Trophoblast cell (in vitro differentiated cells and primary cell): ENCODE measurements around the gene RHBDL1.

Source experiments
- DNase-seq, 2 donors: peaks; one replicate each; pipeline ENCODE4 v3.0.0-alpha.2; 2016
- H2AFZ ChIP-seq: 2 replicates; pipeline ENCODE4 v1.6.1; 2013; ENCODE audit warnings: low read length, moderate library complexity, mild to moderate bottlenecking; ENCODE audit not compliant: insufficient read depth, poor library complexity
- H2AK5ac ChIP-seq: 2 replicates; pipeline ENCODE4 v1.6.1; 2013; ENCODE audit warnings: mild to moderate bottlenecking, low read length
- H2BK120ac ChIP-seq: 2 replicates; pipeline ENCODE4 v1.6.1; 2013; ENCODE audit warnings: low read length, mild to moderate bottlenecking, moderate library complexity; ENCODE audit not compliant: insufficient read depth, poor library complexity
- H2BK12ac ChIP-seq: 2 replicates; pipeline ENCODE4 v1.6.1; 2013; ENCODE audit warnings: mild to moderate bottlenecking, low read length, moderate library complexity
- H2BK5ac ChIP-seq: 2 replicates; pipeline ENCODE4 v1.6.1; 2013; ENCODE audit warnings: low read length, low read depth, moderate library complexity, mild to moderate bottlenecking; ENCODE audit not compliant: poor library complexity
- H3K14ac ChIP-seq: 2 replicates; pipeline ENCODE4 v1.6.1; 2013; ENCODE audit warnings: mild to moderate bottlenecking, low read length
- H3K18ac ChIP-seq: 2 replicates; pipeline ENCODE4 v1.6.1; 2013; ENCODE audit warnings: mild to moderate bottlenecking, low read length
- H3K23ac ChIP-seq: 2 replicates; pipeline ENCODE4 v1.6.1; 2013; ENCODE audit warnings: low read length
- H3K27ac ChIP-seq: 2 replicates; pipeline ENCODE4 v1.5.1; 2013; ENCODE audit warnings: low read depth, mild to moderate bottlenecking, inconsistent platforms, low read length, moderate library complexity
- H3K27me3 ChIP-seq: 2 replicates; pipeline ENCODE4 v1.6.1; 2013; ENCODE audit warnings: inconsistent platforms, mild to moderate bottlenecking, low read length, moderate library complexity; ENCODE audit not compliant: insufficient read depth
- H3K36me3 ChIP-seq, 2 experiments: 1 replicate in 1 of 2; 2 replicates in 1 of 2; pipeline ENCODE4 v1.6.1; 2013; ENCODE audit warnings: low read length in 2 of 2, mild to moderate bottlenecking in 2 of 2, moderate library complexity in 1 of 2; ENCODE audit not compliant: insufficient read depth in 2 of 2, control insufficient read depth in 1 of 2
- H3K4ac ChIP-seq: 2 replicates; pipeline ENCODE4 v1.6.1; 2013; ENCODE audit warnings: low read depth, mild to moderate bottlenecking, low read length, moderate library complexity
- H3K4me1 ChIP-seq, 2 experiments: 1 replicate in 1 of 2; 2 replicates in 1 of 2; pipeline ENCODE4 v1.6.1; 2013; ENCODE audit warnings: low read length in 2 of 2, mild to moderate bottlenecking in 2 of 2, moderate library complexity in 1 of 2; ENCODE audit not compliant: insufficient read depth in 2 of 2, control insufficient read depth in 1 of 2
- H3K4me2 ChIP-seq: 2 replicates; pipeline ENCODE4 v1.6.1; 2013; ENCODE audit warnings: inconsistent platforms, mild to moderate bottlenecking, low read length, moderate library complexity
- H3K4me3 ChIP-seq: 2 replicates; pipeline ENCODE4 v1.5.1; 2013; ENCODE audit warnings: mild to moderate bottlenecking, low read depth, low read length, inconsistent platforms
- H3K79me1 ChIP-seq: one replicate; pipeline ENCODE4 v1.6.1; 2013; ENCODE audit warnings: low read length
- H3K79me2 ChIP-seq: 2 replicates; pipeline ENCODE4 v1.6.1; 2013; ENCODE audit warnings: low read length, mild to moderate bottlenecking; ENCODE audit not compliant: control insufficient read depth, insufficient read depth, poor library complexity
- H3K9ac ChIP-seq: 2 replicates; pipeline ENCODE4 v1.6.1; 2013; ENCODE audit warnings: mild to moderate bottlenecking, low read length
- H3K9me3 ChIP-seq: 2 replicates; pipeline ENCODE4 v1.6.1; 2013; ENCODE audit warnings: low read depth, mild to moderate bottlenecking, control low read depth, inconsistent platforms, low read length; ENCODE audit not compliant: insufficient read depth
- H4K12ac ChIP-seq: 2 replicates; pipeline ENCODE4 v1.6.1; 2013; ENCODE audit warnings: low read depth, mild to moderate bottlenecking, low read length, moderate library complexity
- H4K8ac ChIP-seq: 2 replicates; pipeline ENCODE4 v1.6.1; 2013; ENCODE audit warnings: low read depth, mild to moderate bottlenecking, low read length, moderate library complexity
- H4K91ac ChIP-seq: one replicate; pipeline ENCODE4 v1.6.1; 2013; ENCODE audit warnings: low read depth, mild to moderate bottlenecking, low read length, moderate library complexity
- WGBS: extraction: QIAGEN DNeasy Blood & Tissue Kit; methylation state at CpG from one replicate; pipeline ENCODE4 v1.1.7; 2013; ENCODE audit warnings: missing lambda C conversion rate; ENCODE audit not compliant: insufficient read length, insufficient coverage; ENCODE audit errors: extremely low coverage; 5-methylcytosine and 5-hydroxymethylcytosine counted together

The RHBDL1 gene

GRCh38 chr16:659618-660017 is 15.9 kb upstream of the RHBDL1 start:
- H3K27ac ChIP-seq, result no peak overlapping the region
- no peak overlapping the region for H3K4me2 ChIP-seq
- DNase-seq, result no peak
- no peak overlapping the region for H4K8ac ChIP-seq
- H3K4me1 ChIP-seq, result peaks cover 6 to 8% of the 10 kb centered on the region in 2 experiments
- H3K23ac ChIP-seq, result no peak overlapping the region
- H3K9ac ChIP-seq, result no peak overlapping the region
- no peaks in the 10 kb centered on the region for H3K79me2 ChIP-seq
- H3K27me3 ChIP-seq, result no peaks in the 10 kb centered on the region
- H2AFZ ChIP-seq, result no peak overlapping the region
- no peaks in the 10 kb centered on the region for H3K9me3 ChIP-seq
- no peak overlapping the region for H2BK5ac ChIP-seq
- no peaks in the 10 kb centered on the region for H3K79me1 ChIP-seq
- no peak overlapping the region for H3K14ac ChIP-seq
- H3K4me3 ChIP-seq, result no peak overlapping the region
- no peak overlapping the region for H3K18ac ChIP-seq
- no peak overlapping the region for H2AK5ac ChIP-seq
- H2BK120ac ChIP-seq, result no peak overlapping the region
- WGBS, result no CpG with 5 or more reads among the region's 20 CpGs
- no peak overlapping the region for H2BK12ac ChIP-seq
- peaks cover 30 to 51% of the 10 kb centered on the region in 2 experiments for H3K36me3 ChIP-seq
- H3K4ac ChIP-seq, result no peak overlapping the region
- H4K91ac ChIP-seq, result no peak overlapping the region
- no peak overlapping the region for H4K12ac ChIP-seq

DNA sequence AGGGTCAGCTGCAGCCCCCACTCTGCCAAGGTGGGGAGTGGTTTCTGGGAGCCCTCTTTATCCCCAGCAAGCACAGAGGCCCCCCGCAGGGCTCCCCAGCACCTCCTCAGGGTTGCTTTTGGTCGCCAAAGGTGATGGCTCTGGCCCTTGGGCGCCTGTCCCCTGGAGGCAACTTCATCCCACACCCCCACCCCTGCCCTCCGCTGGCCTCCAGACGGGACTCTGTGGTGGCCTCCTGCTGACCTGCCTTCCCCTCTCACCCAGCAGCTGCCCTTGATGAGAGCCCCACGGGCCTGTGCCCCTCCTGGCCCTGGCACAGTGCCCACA is 15.4 kb upstream of the RHBDL1 start:
- no peak overlapping the region for H3K27ac ChIP-seq
- no CpG with 5 or more reads among the region's 6 CpGs for WGBS
- no peak overlapping the region for H3K14ac ChIP-seq
- H3K4ac ChIP-seq, result no peak overlapping the region
- H3K18ac ChIP-seq, result no peak overlapping the region
- no peaks in the 10 kb centered on the region for H3K9me3 ChIP-seq
- H3K9ac ChIP-seq, result no peak overlapping the region
- H3K4me1 ChIP-seq, result peaks cover 6 to 8% of the 10 kb centered on the region in 2 experiments
- H3K4me2 ChIP-seq, result no peak overlapping the region
- no peak overlapping the region for H4K12ac ChIP-seq
- H3K23ac ChIP-seq, result no peak overlapping the region
- no peak overlapping the region for H4K8ac ChIP-seq
- H4K91ac ChIP-seq, result no peak overlapping the region
- H2AK5ac ChIP-seq, result no peak overlapping the region
- H3K36me3 ChIP-seq, result peaks cover 29 to 50% of the 10 kb centered on the region in 2 experiments
- H3K27me3 ChIP-seq, result no peaks in the 10 kb centered on the region
- H3K4me3 ChIP-seq, result no peak overlapping the region
- no peak overlapping the region for H2AFZ ChIP-seq
- no peak overlapping the region for H2BK5ac ChIP-seq
- DNase-seq, result no peak
- no peaks in the 10 kb centered on the region for H3K79me1 ChIP-seq
- no peak overlapping the region for H2BK120ac ChIP-seq
- no peak overlapping the region for H2BK12ac ChIP-seq
- H3K79me2 ChIP-seq, result no peaks in the 10 kb centered on the region

DNA sequence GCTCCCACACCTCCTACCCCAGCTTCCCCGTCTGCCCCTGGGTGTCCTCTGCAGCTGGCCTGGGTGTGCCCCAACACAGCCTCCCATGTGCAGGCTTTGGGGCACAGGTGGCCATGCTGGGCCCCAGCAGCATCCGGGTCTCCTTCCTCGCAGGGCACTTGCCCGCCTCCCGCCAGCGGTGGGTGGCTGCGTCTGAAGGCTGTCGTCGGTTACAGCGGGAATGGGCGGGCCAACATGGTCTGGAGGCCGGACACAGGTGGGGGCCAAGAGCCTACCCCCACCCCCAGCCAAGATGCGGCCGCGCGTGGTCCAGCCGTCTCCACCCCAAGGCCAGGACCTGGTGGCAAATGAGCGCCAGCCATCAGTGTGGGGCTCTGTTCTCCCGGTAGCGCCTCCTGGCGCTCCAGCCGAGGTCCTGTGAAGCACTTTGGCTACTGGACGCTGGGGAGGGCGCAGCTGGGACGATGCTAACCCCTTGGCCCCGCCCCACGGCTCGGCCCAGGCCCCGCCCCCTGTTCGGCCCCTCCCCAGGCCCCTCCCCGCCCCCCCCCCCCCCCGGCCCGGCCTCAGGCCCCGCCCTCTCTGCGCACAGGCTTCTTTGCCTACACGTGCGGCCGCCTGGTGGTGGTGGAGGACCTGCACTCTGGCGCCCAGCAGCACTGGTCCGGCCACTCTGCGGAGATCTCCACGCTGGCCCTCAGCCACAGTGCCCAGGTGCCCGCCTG is 14.8 kb upstream of the RHBDL1 start:
- Histone ChIP-seq H2AFZ (peak overlapping the region; percentile 27), H3K14ac (no peak overlapping the region), H3K79me2 (no peaks in the 10 kb centered on the region), H3K4me3 (no peak overlapping the region), H3K4me2 (no peak overlapping the region), H4K91ac (peak overlapping the region; percentile 53), H3K36me3 (peaks cover 24 to 45% of the 10 kb centered on the region in 2 experiments), H2BK5ac (peak overlapping the region; percentile 7), H2AK5ac (peak overlapping the region; percentile 70), H2BK120ac (no peak overlapping the region), H4K12ac (no peak overlapping the region), H3K4ac (no peak overlapping the region), H3K9ac (no peak overlapping the region), H3K27ac (no peak overlapping the region), H3K18ac (no peak overlapping the region), H3K9me3 (no peaks in the 10 kb centered on the region), H2BK12ac (no peak overlapping the region), H3K27me3 (no peaks in the 10 kb centered on the region), H3K4me1 (peaks cover 6 to 8% of the 10 kb centered on the region in 2 experiments), H4K8ac (peak overlapping the region; percentile 59), H3K23ac (no peak overlapping the region), H3K79me1 (no peaks in the 10 kb centered on the region)
- no CpG with 5 or more reads among the region's 43 CpGs for WGBS
- DNase-seq, result peak; percentile 87 to 93

- H3K23ac ChIP-seq, result no peak overlapping the region
- peak overlapping the region; percentile 27 for H2AFZ ChIP-seq
- WGBS, result no CpG with 5 or more reads among the region's 35 CpGs
- DNase-seq, result no peak
- H3K4me1 ChIP-seq, result peaks cover 6 to 8% of the 10 kb centered on the region in 2 experiments
- peaks cover 20 to 39% of the 10 kb centered on the region in 2 experiments for H3K36me3 ChIP-seq
- no peak overlapping the region for H3K4ac ChIP-seq
- H3K18ac ChIP-seq, result peak overlapping the region; percentile 9
- no peaks in the 10 kb centered on the region for H3K9me3 ChIP-seq
- no peak overlapping the region for H3K27ac ChIP-seq
- H2AK5ac ChIP-seq, result peak overlapping the region; percentile 70
- no peak overlapping the region for H3K4me3 ChIP-seq
- H3K79me1 ChIP-seq, result no peaks in the 10 kb centered on the region
- no peak overlapping the region for H2BK120ac ChIP-seq
- peak overlapping the region; percentile 8 for H2BK12ac ChIP-seq
- H2BK5ac ChIP-seq, result peak overlapping the region; percentile 7
- no peak overlapping the region for H3K4me2 ChIP-seq
- no peaks in the 10 kb centered on the region for H3K79me2 ChIP-seq
- H4K91ac ChIP-seq, result peak overlapping the region; percentile 53
- H3K27me3 ChIP-seq, result no peaks in the 10 kb centered on the region
- peak overlapping the region; percentile 59 for H4K8ac ChIP-seq
- no peak overlapping the region for H4K12ac ChIP-seq
- H3K14ac ChIP-seq, result peak overlapping the region; percentile 29
- no peak overlapping the region for H3K9ac ChIP-seq
These were observed 14.2 kb upstream of the RHBDL1 start for GRCh38 chr16:661184-661821.
